HCT116 (cell line): Measurements from ENCODE around the gene INPPL1. TPM values are rescaled to one million over a fixed set of nuclear protein-coding genes. Genes with fewer than 3 reads are reported as not detected.

Source experiments
- ATAC-seq: fragments of 200-7000 bp; cut with Tn5 transposase; 2 replicates; pipeline ENCODE4 v1.9.1; 2020; ENCODE audit warnings: mild to moderate bottlenecking, moderate library complexity
- BruUV-seq: library from RNA; stranded (reverse); fragments of 400-500 nt; replicated peaks from 2 replicates; lab custom pipeline; 2021; lab: Mats Ljungman, UMichigan
- CTCF ChIA-PET: fragments of 300-600 bp; sonication (Branson Sonifier 250); formaldehyde crosslinking; loops from one replicate; lab custom pipeline; 2021; ENCODE audit warnings: antibody characterized with exemption; lab: Charles Lee
- POLR2A ChIA-PET: fragments of 300-600, 350-600 bp; sonication (Branson Sonifier 250); formaldehyde crosslinking; loops from one replicate; lab custom pipeline; 2021; ENCODE audit warnings: antibody characterized with exemption; lab: Charles Lee
- RAD21 ChIA-PET, 2 experiments: fragments of 300-600 bp; sonication (Branson Sonifier 250); formaldehyde crosslinking; loops; one replicate each; lab custom pipeline; 2023; ENCODE audit warnings: low total read pairs in 2 of 2; ENCODE audit not compliant: uncharacterized antibody in 2 of 2, unreplicated experiment in 2 of 2, low non-redundant PET in 1 of 2; lab: Charles Lee
- DNase-seq: peaks from one replicate; pipeline ENCODE4 v3.0.0-alpha.2; 2010; ENCODE audit warnings: low read depth, low spot score
- H2AFZ ChIP-seq: fragments of 200-600 bp; shearing (Covaris generic), sonication (generic); 2 replicates; pipeline ENCODE4 v1.6.1; 2017; ENCODE audit warnings: low read depth, mixed run types, mixed read lengths, antibody characterized with exemption, low read length; ENCODE audit not compliant: poor library complexity, severe bottlenecking
- H3K27ac ChIP-seq: 2 replicates; pipeline ENCODE4 v1.5.1; 2012; ENCODE audit warnings: low read depth, low read length
- H3K27me3 ChIP-seq: fragments of 200-600 bp; sonication (generic); 2 replicates; pipeline ENCODE4 v1.6.1; 2016; ENCODE audit warnings: mixed run types, low read length, mixed read lengths; ENCODE audit not compliant: insufficient read depth
- H3K36me3 ChIP-seq, 2 experiments: fragments of 200-500 bp in 1 of 2; fragments of 200-600 bp in 1 of 2; sonication (Bioruptor generic) in 1 of 2; sonication (generic) in 1 of 2; 2 replicates each; pipeline versions ENCODE4 v1.5.1 to v1.6.1; 2014 to 2016; ENCODE audit warnings: low read length in 2 of 2, inconsistent platforms in 1 of 2, mixed read lengths in 1 of 2, mixed run types in 1 of 2; ENCODE audit not compliant: insufficient read depth in 2 of 2, control insufficient read depth in 1 of 2
- H3K4me1 ChIP-seq, 2 experiments: fragments of 200-600 bp in 1 of 2; sonication (generic) in 1 of 2; 2 replicates each; pipeline versions ENCODE4 v1.5.1 to v1.6.1; 2012 to 2017; ENCODE audit warnings: low read length in 2 of 2, inconsistent platforms in 1 of 2, mild to moderate bottlenecking in 1 of 2, mixed read lengths in 1 of 2, mixed run types in 1 of 2, moderate library complexity in 1 of 2; ENCODE audit not compliant: insufficient read depth in 2 of 2, control insufficient read depth in 1 of 2
- H3K4me2 ChIP-seq: fragments of 200-600 bp; sonication (generic); 2 replicates; pipeline ENCODE4 v1.6.1; 2017; ENCODE audit warnings: mixed run types, low read length, mixed read lengths
- H3K4me3 ChIP-seq, 2 experiments: fragments of 200-600 bp in 1 of 2; sonication (generic) in 1 of 2; replicated peaks in 1 of 2; 2 replicates each; pipeline ENCODE4 v1.5.1; 2011 to 2016; ENCODE audit warnings: low read length in 2 of 2, control low read depth in 1 of 2, low read depth in 1 of 2, mild to moderate bottlenecking in 1 of 2, mixed read lengths in 1 of 2, mixed run types in 1 of 2
- H3K79me2 ChIP-seq: fragments of 200-600 bp; sonication (generic); 2 replicates; pipeline ENCODE4 v1.6.1; 2017; ENCODE audit warnings: mild to moderate bottlenecking, mixed run types, low read length, moderate library complexity, mixed read lengths; ENCODE audit not compliant: insufficient read depth
- H3K9ac ChIP-seq: fragments of 200-600 bp; sonication (generic); 2 replicates; pipeline ENCODE4 v1.6.1; 2016; ENCODE audit warnings: low read length, mixed read lengths
- H3K9me2 ChIP-seq: fragments of 200-600 bp; sonication (generic), shearing (Covaris generic); 2 replicates; pipeline ENCODE4 v1.6.1; 2017; ENCODE audit warnings: mixed run types, mild to moderate bottlenecking, moderate library complexity; ENCODE audit not compliant: insufficient read depth
- H3K9me3 ChIP-seq, 2 experiments: fragments of 200-500 bp in 1 of 2; fragments of 200-600 bp in 1 of 2; sonication (Bioruptor generic) in 1 of 2; sonication (generic) in 1 of 2; 2 replicates each; pipeline ENCODE4 v1.6.1; 2014 to 2017; ENCODE audit warnings: low read length in 2 of 2, mixed read lengths in 2 of 2, inconsistent platforms in 1 of 2, low read depth in 1 of 2, mild to moderate bottlenecking in 1 of 2, mixed run types in 1 of 2, moderate library complexity in 1 of 2; ENCODE audit not compliant: control insufficient read depth in 1 of 2, insufficient read depth in 1 of 2
- H4K20me1 ChIP-seq: fragments of 200-600 bp; sonication (generic), shearing (Covaris generic); 2 replicates; pipeline ENCODE4 v1.6.1; 2017; ENCODE audit warnings: mixed run types, mild to moderate bottlenecking, moderate library complexity; ENCODE audit not compliant: insufficient read depth
- ATF3 ChIP-seq: IDR thresholded peaks from 2 replicates; pipeline ENCODE4 v1.6.1; 2012
- CBX3 ChIP-seq: IDR thresholded peaks from 2 replicates; pipeline ENCODE4 v1.6.1; 2012; ENCODE audit warnings: low read depth
- CEBPB ChIP-seq: IDR thresholded peaks from 2 replicates; pipeline ENCODE4 v1.6.1; 2012; ENCODE audit warnings: low read depth
- EGR1 ChIP-seq: IDR thresholded peaks from 2 replicates; pipeline ENCODE4 v1.6.1; 2012; ENCODE audit warnings: low read depth
- ELF1 ChIP-seq: IDR thresholded peaks from 2 replicates; pipeline ENCODE4 v1.6.1; 2012; ENCODE audit warnings: low read depth, borderline replicate concordance
- EZH2 ChIP-seq: fragments of 200-600 bp; sonication (generic); IDR thresholded peaks from 2 replicates; pipeline ENCODE4 v1.6.1; 2017; ENCODE audit warnings: antibody characterized with exemption, mixed run types
- EZH2phosphoT487 ChIP-seq: fragments of 200-600 bp; IDR thresholded peaks from 2 replicates; pipeline ENCODE4 v1.6.1; 2018; ENCODE audit warnings: antibody characterized with exemption, borderline replicate concordance
- FOSL1 ChIP-seq: IDR thresholded peaks from 2 replicates; pipeline ENCODE4 v1.6.1; 2012; ENCODE audit warnings: low read depth
- JUND ChIP-seq: IDR thresholded peaks from 2 replicates; pipeline ENCODE4 v1.6.1; 2012
- MAX ChIP-seq: IDR thresholded peaks from 2 replicates; pipeline ENCODE4 v1.6.1; 2012
- POLR2A ChIP-seq: IDR thresholded peaks from 2 replicates; pipeline ENCODE4 v1.7.0; 2011; ENCODE audit warnings: borderline replicate concordance; ENCODE audit not compliant: insufficient read depth, insufficient read length; ENCODE audit errors: extremely low read depth
- POLR2AphosphoS5 ChIP-seq: IDR thresholded peaks from 2 replicates; pipeline ENCODE4 v1.6.1; 2011; ENCODE audit warnings: mild to moderate bottlenecking, low read depth, low read length, moderate library complexity
- RAD21 ChIP-seq: IDR thresholded peaks from 2 replicates; pipeline ENCODE4 v1.6.1; 2012; ENCODE audit warnings: low read depth, mild to moderate bottlenecking
- REST ChIP-seq: IDR thresholded peaks from 2 replicates; pipeline ENCODE4 v1.6.1; 2012; ENCODE audit warnings: low read depth
- SIN3A ChIP-seq: IDR thresholded peaks from 2 replicates; pipeline ENCODE4 v1.6.1; 2012; ENCODE audit warnings: low read depth
- SP1 ChIP-seq: IDR thresholded peaks from 2 replicates; pipeline ENCODE4 v1.6.1; 2012; ENCODE audit warnings: low read depth
- SRF ChIP-seq: IDR thresholded peaks from 2 replicates; pipeline ENCODE4 v1.6.1; 2012; ENCODE audit warnings: low read depth
- YY1 ChIP-seq: IDR thresholded peaks from 2 replicates; pipeline ENCODE4 v1.6.1; 2011; ENCODE audit warnings: low read length, low read depth, moderate library complexity, mild to moderate bottlenecking; ENCODE audit not compliant: insufficient replicate concordance; ENCODE audit errors: extremely low read depth
- ZFX ChIP-seq: fragments of 450-650 bp; IDR thresholded peaks from 2 replicates; pipeline ENCODE4 v1.6.1; 2017
- ZNF274 ChIP-seq: fragments of 200-500 bp; sonication (Bioruptor generic); IDR thresholded peaks from 2 replicates; pipeline ENCODE4 v1.6.1; 2014; ENCODE audit warnings: mild to moderate bottlenecking, low read depth, low read length, inconsistent platforms
- intact Hi-C: fragments of 100-400 bp; cut with micrococcal nuclease; formaldehyde crosslinking; loops from 2 replicates; pipeline ENCODE4 v1.10.0; 2022
- total RNA-seq: library from RNA; stranded (reverse); gene quantifications from one replicate; pipeline ENCODE4 v1.2.1, GENCODE V29; 2021; ENCODE audit not compliant: unreplicated experiment

Gene INPPL1
- total RNA-seq, 1 experiment from 2014 or later = 132 TPM

- intact Hi-C loops = no loop called here
- ChIA-PET RAD21 (no interaction called here), POLR2A (no interaction called here)
These were observed 23.0 kb downstream of the INPPL1 start for GRCh38 chr11:72247584-72247983.

GRCh38 chr11:72249961-72250360 lies 25.4 kb downstream of the INPPL1 start:
- ATAC-seq = no peak
- RAD21 ChIA-PET = no interaction called here
- TF ChIP-seq SIN3A (no peak), ZFX (no peak), ATF3 (no peak), MAX (no peak), REST (no peak), POLR2AphosphoS5 (no peak), ELF1 (no peak), CEBPB (no peak), EGR1 (no peak), CBX3 (no peak), EZH2phosphoT487 (no peak), SRF (no peak), RAD21 (no peak), FOSL1 (no peak), EZH2 (no peak), ZNF274 (no peak), YY1 (no peak), POLR2A (no peak), SP1 (no peak)
- TF ChIP-seq, all 23 proteins: peak for 0
- DNase-seq = no peak
- H3K9ac ChIP-seq = no peak overlapping the region
- H3K4me2 ChIP-seq = no peak overlapping the region
- intact Hi-C loops = no loop called here
- H2AFZ ChIP-seq = no peak overlapping the region
- no peaks in the 10 kb centered on the region for H3K36me3 ChIP-seq
- H4K20me1 ChIP-seq = no peaks in the 10 kb centered on the region
- H3K27ac ChIP-seq = no peak overlapping the region
- CTCF ChIA-PET = no interaction called here
- no peaks in the 10 kb centered on the region for H3K9me3 ChIP-seq
- no peak overlapping the region for H3K4me3 ChIP-seq
- BruUV-seq = no TSS peak
- H3K4me1 ChIP-seq = no peaks in the 10 kb centered on the region; a peak in 1 of 4 replicates
- H3K9me2 ChIP-seq = no peaks in the 10 kb centered on the region
- no peaks in the 10 kb centered on the region for H3K27me3 ChIP-seq
- no peaks in the 10 kb centered on the region for H3K79me2 ChIP-seq
- POLR2A ChIA-PET = no interaction called here

More at GRCh38 chr11:72247584-72247983, 23.0 kb downstream of the INPPL1 start:
- no peak for ATAC-seq
- Histone ChIP-seq H3K4me1 (no peaks in the 10 kb centered on the region; a peak in 1 of 4 replicates), H3K36me3 (no peaks in the 10 kb centered on the region), H3K9me3 (no peaks in the 10 kb centered on the region), H3K79me2 (no peaks in the 10 kb centered on the region), H2AFZ (no peak overlapping the region), H3K4me2 (no peak overlapping the region), H3K9me2 (no peaks in the 10 kb centered on the region), H3K27ac (no peak overlapping the region), H4K20me1 (no peaks in the 10 kb centered on the region), H3K9ac (no peak overlapping the region), H3K4me3 (no peak overlapping the region), H3K27me3 (no peaks in the 10 kb centered on the region)
- no peak for TF ChIP-seq FOSL1
- TF ChIP-seq EGR1 = no peak
- no peak for TF ChIP-seq RAD21
- TF ChIP-seq ZNF274 = no peak
- TF ChIP-seq EZH2phosphoT487 = no peak
- TF ChIP-seq EZH2 = no peak
- no peak for TF ChIP-seq SIN3A
- no peak for TF ChIP-seq JUND
- TF ChIP-seq POLR2AphosphoS5 = no peak
- no peak for DNase-seq
- CTCF ChIA-PET = no interaction called here
- BruUV-seq = no TSS peak
